Stomach (tissue), 4 donors: ENCODE measurements around the gene FOXC2.

ENCODE experiments used
- EP300 ChIP-seq: sonication (generic); formaldehyde crosslinking; IDR thresholded peaks from one replicate; pipeline ENCODE4 v1.6.1; 2017; ENCODE audit warnings: antibody characterized with exemption
- POLR2AphosphoS5 ChIP-seq, 3 donors: sonication (generic); formaldehyde crosslinking; IDR thresholded peaks; one replicate each; pipeline ENCODE4 v1.6.1; 2016; ENCODE audit warnings: antibody characterized with exemption in 3 of 3
- TF ChIP-seq, protein P1 (sequence below), 7 experiments: fragments of 450-650 bp in 4 of 7; fragments of 200-600 bp in 3 of 7; sonication (generic) in 3 of 7; IDR thresholded peaks; one replicate each; pipeline ENCODE4 v1.5.1; 2016 to 2019; ENCODE audit warnings: antibody characterized with exemption in 7 of 7, control low read depth in 2 of 7, mild to moderate bottlenecking in 1 of 7

DNA sequence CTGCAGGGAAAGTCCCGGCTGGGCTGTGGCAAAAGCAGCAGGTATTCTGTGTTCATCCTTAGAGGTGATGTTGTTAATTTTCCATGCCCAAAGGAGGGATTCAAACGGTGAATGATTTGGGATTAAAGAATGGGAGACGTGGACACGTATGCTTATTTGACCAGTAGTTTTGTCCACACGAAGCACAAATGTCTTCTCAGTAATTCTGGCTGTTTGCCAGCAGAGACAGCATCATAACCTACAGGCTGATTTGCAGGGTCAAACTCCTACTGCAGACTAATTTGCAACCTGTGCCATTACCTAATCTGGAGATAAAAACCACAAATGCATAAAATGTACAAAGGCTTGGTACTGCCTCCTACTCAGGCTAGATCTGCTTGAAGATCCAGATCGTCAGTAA is 25.7 kb upstream of the FOXC2 start:
- TF ChIP-seq, protein P1, sequence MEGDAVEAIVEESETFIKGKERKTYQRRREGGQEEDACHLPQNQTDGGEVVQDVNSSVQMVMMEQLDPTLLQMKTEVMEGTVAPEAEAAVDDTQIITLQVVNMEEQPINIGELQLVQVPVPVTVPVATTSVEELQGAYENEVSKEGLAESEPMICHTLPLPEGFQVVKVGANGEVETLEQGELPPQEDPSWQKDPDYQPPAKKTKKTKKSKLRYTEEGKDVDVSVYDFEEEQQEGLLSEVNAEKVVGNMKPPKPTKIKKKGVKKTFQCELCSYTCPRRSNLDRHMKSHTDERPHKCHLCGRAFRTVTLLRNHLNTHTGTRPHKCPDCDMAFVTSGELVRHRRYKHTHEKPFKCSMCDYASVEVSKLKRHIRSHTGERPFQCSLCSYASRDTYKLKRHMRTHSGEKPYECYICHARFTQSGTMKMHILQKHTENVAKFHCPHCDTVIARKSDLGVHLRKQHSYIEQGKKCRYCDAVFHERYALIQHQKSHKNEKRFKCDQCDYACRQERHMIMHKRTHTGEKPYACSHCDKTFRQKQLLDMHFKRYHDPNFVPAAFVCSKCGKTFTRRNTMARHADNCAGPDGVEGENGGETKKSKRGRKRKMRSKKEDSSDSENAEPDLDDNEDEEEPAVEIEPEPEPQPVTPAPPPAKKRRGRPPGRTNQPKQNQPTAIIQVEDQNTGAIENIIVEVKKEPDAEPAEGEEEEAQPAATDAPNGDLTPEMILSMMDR (IDR thresholded peaks at IDR 0.05), result no peak
- TF ChIP-seq POLR2AphosphoS5 (IDR thresholded peaks at IDR 0.05) (no peak), EP300 (no peak)
